GM12874 (cell line): ENCODE measurements around the gene OBSCN.

ENCODE experiments used
- CTCF ChIP-seq: IDR thresholded peaks from 2 replicates; pipeline ENCODE4 v1.5.1; 2011; ENCODE audit warnings: low read depth, mild to moderate bottlenecking, control low read depth, low read length, moderate library complexity; ENCODE audit not compliant: insufficient read depth

Gene OBSCN

GRCh38 chr1:228292609-228292911, 84.7 kb downstream of the OBSCN start:
- TF ChIP-seq CTCF = no peak

- no peak for TF ChIP-seq CTCF
Measured at GRCh38 chr1:228293393-228293792, 85.5 kb downstream of the OBSCN start.

- TF ChIP-seq CTCF = no peak
Measured at GRCh38 chr1:228293816-228294500, 86.1 kb downstream of the OBSCN start.

GRCh38 chr1:228294717-228295116, 86.9 kb downstream of the OBSCN start:
- no peak for TF ChIP-seq CTCF

DNA sequence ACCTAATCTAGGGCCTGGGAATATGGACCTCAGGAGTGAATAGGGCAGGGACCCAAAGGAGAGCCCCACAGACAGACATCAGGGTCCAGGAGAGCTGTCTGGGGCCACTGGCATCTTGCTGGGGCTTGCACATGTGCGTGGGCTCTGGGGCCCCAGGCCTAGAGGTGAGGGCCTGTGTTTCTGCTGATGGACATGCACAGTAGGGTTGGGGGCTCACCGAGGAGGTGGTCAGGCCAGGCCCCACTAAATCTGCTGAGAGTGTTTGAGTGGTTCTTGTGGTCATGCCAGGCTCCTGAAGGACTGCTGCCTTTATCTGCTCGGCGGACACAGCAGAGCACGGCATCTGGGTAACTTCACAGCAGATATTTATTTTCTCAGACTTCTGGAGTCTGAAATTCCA, 87.4 kb downstream of the OBSCN start:
- no peak for TF ChIP-seq CTCF

DNA sequence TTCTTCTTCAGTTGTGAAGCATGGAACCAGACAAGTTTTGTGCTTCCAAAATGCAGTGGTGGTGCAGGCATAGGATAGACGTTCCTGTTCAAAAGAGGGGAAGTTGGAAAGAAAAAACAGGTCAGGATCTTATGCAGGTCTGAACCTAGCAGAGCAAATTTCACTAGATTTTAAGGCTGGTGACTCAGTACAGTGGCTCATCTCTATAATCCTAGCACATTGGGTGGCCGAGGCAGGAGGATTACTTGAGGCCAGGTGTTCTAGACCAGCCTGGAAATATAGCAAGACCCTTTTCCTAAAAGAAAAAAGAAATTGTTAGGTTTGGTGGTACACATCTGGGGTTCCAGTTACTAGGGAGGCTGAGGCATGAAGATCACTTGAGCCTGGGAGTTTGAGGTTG, 88.1 kb downstream of the OBSCN start:
- no peak for TF ChIP-seq CTCF

DNA sequence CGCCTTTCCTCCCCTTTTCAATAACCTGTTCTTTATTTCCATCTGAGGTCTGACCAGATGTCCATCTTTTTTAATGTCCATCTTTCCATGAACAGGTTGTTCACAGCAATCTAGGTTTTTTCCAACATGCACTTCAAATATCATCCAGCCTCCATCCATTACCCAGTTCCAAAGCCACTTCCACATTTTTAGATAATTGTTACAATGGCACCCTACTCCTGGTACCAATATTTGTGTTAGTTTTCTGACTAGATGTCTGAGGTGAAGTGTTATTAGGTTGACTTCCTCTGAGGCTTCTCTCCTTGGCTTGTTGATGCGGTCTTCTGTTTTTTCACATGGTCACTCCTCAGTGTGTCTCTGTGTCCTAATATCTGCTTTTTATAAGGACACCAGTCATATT, 89.4 kb downstream of the OBSCN start:
- TF ChIP-seq CTCF = no peak
